Measurements from ENCODE around the gene TM4SF18.

The TM4SF18 gene

GRCh38 chr3:149366031-149366430 is 32.6 kb upstream of the TM4SF18 start:
- Histone ChIP-seq H3K27me3 (ENCODE audit: low read depth, low read length) (no peaks in the 10 kb centered on the region), H3K27ac (ENCODE audit: low read length) (no peak overlapping the region), H3K9me3 (ENCODE audit: control insufficient read depth in 1 of 2, low read length in 2 of 2) (no peaks in the 10 kb centered on the region), H3K4me1 (ENCODE audit: control insufficient read depth in 1 of 2, insufficient read depth in 2 of 2, low read length in 2 of 2) (peaks cover 1 to 11% of the 10 kb centered on the region in 2 donors), H3K4me3 (ENCODE audit: low read depth in 1 of 2, low read length in 2 of 2) (no peak overlapping the region), H3K36me3 (ENCODE audit: control insufficient read depth in 1 of 2, insufficient read depth in 2 of 2, low read length in 2 of 2) (no peaks in the 10 kb centered on the region)

DNA sequence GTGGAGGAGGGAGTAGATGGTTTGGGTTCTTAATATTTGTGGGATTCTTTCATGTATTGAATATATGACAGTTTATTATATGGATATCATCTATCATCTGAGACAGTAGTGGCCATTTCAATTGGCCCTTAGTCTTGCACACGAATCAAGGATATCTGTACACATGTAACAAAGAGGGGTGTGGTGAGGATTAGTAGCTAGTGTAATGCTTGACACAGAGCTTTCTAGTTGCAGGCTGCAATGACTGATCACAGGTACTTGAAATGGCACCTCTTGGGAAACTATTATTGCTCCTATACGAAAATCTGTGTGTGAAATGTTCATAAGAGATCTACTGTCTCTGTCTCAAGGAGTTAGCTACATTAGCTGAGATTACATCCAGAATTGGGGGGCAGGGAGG is 31.2 kb upstream of the TM4SF18 start:
- Histone ChIP-seq H3K27me3 (ENCODE audit: low read depth, low read length) (no peaks in the 10 kb centered on the region), H3K4me1 (ENCODE audit: control insufficient read depth in 1 of 2, insufficient read depth in 2 of 2, low read length in 2 of 2) (no peaks in the 10 kb centered on the region), H3K27ac (ENCODE audit: low read length) (no peak overlapping the region), H3K9me3 (ENCODE audit: control insufficient read depth in 1 of 2, low read length in 2 of 2) (no peaks in the 10 kb centered on the region), H3K4me3 (ENCODE audit: low read depth in 1 of 2, low read length in 2 of 2) (no peak overlapping the region), H3K36me3 (ENCODE audit: control insufficient read depth in 1 of 2, insufficient read depth in 2 of 2, low read length in 2 of 2) (no peaks in the 10 kb centered on the region)

DNA sequence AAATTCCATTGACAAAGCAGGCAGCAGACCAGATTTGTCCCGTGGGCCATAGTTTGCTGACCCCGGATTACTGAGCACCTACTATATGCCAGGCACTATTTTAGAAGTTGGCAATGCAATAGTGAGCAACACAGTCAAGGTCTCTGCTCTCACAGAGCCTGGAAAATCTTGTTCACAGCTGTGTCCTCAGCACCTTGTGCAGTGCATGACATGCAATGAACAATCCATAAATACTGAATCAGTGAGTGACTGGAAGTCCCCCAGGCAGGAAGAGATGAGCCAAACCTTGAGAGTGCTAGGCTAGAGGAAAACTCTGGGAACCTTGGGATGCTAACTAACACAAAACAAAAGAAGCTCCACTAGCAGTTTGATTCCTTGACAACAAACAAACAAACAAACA is 29.6 kb upstream of the TM4SF18 start:
- H3K4me1 ChIP-seq (ENCODE audit: control insufficient read depth in 1 of 2, insufficient read depth in 2 of 2, low read length in 2 of 2) = no peaks in the 10 kb centered on the region
- no peaks in the 10 kb centered on the region for H3K27me3 ChIP-seq (ENCODE audit: low read depth, low read length)
- no peak overlapping the region for H3K4me3 ChIP-seq (ENCODE audit: low read depth in 1 of 2, low read length in 2 of 2)
- no peak overlapping the region for H3K27ac ChIP-seq (ENCODE audit: low read length)
- no peaks in the 10 kb centered on the region for H3K9me3 ChIP-seq (ENCODE audit: control insufficient read depth in 1 of 2, low read length in 2 of 2)
- H3K36me3 ChIP-seq (ENCODE audit: control insufficient read depth in 1 of 2, insufficient read depth in 2 of 2, low read length in 2 of 2) = no peaks in the 10 kb centered on the region

- Histone ChIP-seq H3K4me1 (ENCODE audit: control insufficient read depth in 1 of 2, insufficient read depth in 2 of 2, low read length in 2 of 2) (no peaks in the 10 kb centered on the region), H3K27ac (ENCODE audit: low read length) (no peak overlapping the region), H3K36me3 (ENCODE audit: control insufficient read depth in 1 of 2, insufficient read depth in 2 of 2, low read length in 2 of 2) (no peaks in the 10 kb centered on the region), H3K4me3 (ENCODE audit: low read depth in 1 of 2, low read length in 2 of 2) (no peak overlapping the region), H3K9me3 (ENCODE audit: control insufficient read depth in 1 of 2, low read length in 2 of 2) (no peaks in the 10 kb centered on the region), H3K27me3 (ENCODE audit: low read depth, low read length) (no peaks in the 10 kb centered on the region)
Observed at GRCh38 chr3:149362366-149362765, 28.9 kb upstream of the TM4SF18 start.

- Histone ChIP-seq H3K4me1 (ENCODE audit: control insufficient read depth in 1 of 2, insufficient read depth in 2 of 2, low read length in 2 of 2) (peaks cover 0 to 11% of the 10 kb centered on the region in 2 donors), H3K36me3 (ENCODE audit: control insufficient read depth in 1 of 2, insufficient read depth in 2 of 2, low read length in 2 of 2) (no peaks in the 10 kb centered on the region), H3K27ac (ENCODE audit: low read length) (no peak overlapping the region), H3K9me3 (ENCODE audit: control insufficient read depth in 1 of 2, low read length in 2 of 2) (no peaks in the 10 kb centered on the region), H3K4me3 (ENCODE audit: low read depth in 1 of 2, low read length in 2 of 2) (no peak overlapping the region), H3K27me3 (ENCODE audit: low read depth, low read length) (no peaks in the 10 kb centered on the region)
Observed at GRCh38 chr3:149356630-149357029, 23.2 kb upstream of the TM4SF18 start.

GRCh38 chr3:149356044-149356592 is 22.7 kb upstream of the TM4SF18 start:
- Histone ChIP-seq H3K4me1 (ENCODE audit: control insufficient read depth in 1 of 2, insufficient read depth in 2 of 2, low read length in 2 of 2) (peaks cover 0 to 11% of the 10 kb centered on the region in 2 donors), H3K36me3 (ENCODE audit: control insufficient read depth in 1 of 2, insufficient read depth in 2 of 2, low read length in 2 of 2) (no peaks in the 10 kb centered on the region), H3K4me3 (ENCODE audit: low read depth in 1 of 2, low read length in 2 of 2) (peak overlapping the region in 1 of 2 donors; percentile 12), H3K9me3 (ENCODE audit: control insufficient read depth in 1 of 2, low read length in 2 of 2) (no peaks in the 10 kb centered on the region), H3K27ac (ENCODE audit: low read length) (no peak overlapping the region), H3K27me3 (ENCODE audit: low read depth, low read length) (no peaks in the 10 kb centered on the region)

DNA sequence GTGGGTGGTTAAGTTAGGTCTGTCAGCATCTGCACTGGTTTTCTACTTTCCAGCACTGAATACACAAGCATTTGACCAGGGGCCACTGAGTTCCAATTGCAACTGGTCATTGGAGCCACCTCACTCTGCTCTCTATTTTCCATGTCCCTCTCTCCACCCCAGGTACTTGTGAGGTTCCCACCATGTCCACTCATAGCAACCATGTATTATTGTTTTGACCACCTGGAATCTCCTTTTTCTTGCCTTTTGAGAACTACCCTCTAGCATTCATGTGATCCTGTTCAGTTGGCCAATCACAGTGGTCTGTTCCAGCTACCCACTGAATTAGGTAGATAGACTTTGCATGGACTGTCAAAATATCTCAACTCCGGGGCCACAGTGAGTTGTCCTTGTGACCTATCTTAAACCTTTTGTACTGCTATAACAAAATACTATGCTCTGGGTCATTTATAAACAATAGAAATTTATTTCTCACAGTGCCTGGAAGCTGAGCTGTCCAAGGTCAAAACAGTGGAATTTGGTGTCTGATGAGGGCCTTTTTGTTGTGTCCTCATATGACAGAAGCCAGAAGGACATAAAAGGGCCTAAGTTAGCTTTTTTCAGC is 20.2 kb upstream of the TM4SF18 start:
- no peak overlapping the region for H3K4me3 ChIP-seq (ENCODE audit: low read depth in 1 of 2, low read length in 2 of 2)
- H3K27ac ChIP-seq (ENCODE audit: low read length) = no peak overlapping the region
- H3K9me3 ChIP-seq (ENCODE audit: control insufficient read depth in 1 of 2, low read length in 2 of 2) = no peaks in the 10 kb centered on the region
- H3K27me3 ChIP-seq (ENCODE audit: low read depth, low read length) = no peaks in the 10 kb centered on the region
- H3K4me1 ChIP-seq (ENCODE audit: control insufficient read depth in 1 of 2, insufficient read depth in 2 of 2, low read length in 2 of 2) = peaks cover 0 to 11% of the 10 kb centered on the region in 2 donors
- no peaks in the 10 kb centered on the region for H3K36me3 ChIP-seq (ENCODE audit: control insufficient read depth in 1 of 2, insufficient read depth in 2 of 2, low read length in 2 of 2)

- Histone ChIP-seq H3K27ac (ENCODE audit: low read length) (no peak overlapping the region), H3K9me3 (ENCODE audit: control insufficient read depth in 1 of 2, low read length in 2 of 2) (no peaks in the 10 kb centered on the region), H3K27me3 (ENCODE audit: low read depth, low read length) (no peaks in the 10 kb centered on the region), H3K4me3 (ENCODE audit: low read depth in 1 of 2, low read length in 2 of 2) (no peak overlapping the region), H3K4me1 (ENCODE audit: control insufficient read depth in 1 of 2, insufficient read depth in 2 of 2, low read length in 2 of 2) (peaks cover 0 to 11% of the 10 kb centered on the region in 2 donors), H3K36me3 (ENCODE audit: control insufficient read depth in 1 of 2, insufficient read depth in 2 of 2, low read length in 2 of 2) (no peaks in the 10 kb centered on the region)
Observed at GRCh38 chr3:149352556-149352955, 19.1 kb upstream of the TM4SF18 start.

- no peaks in the 10 kb centered on the region for H3K27me3 ChIP-seq (ENCODE audit: low read depth, low read length)
- no peaks in the 10 kb centered on the region for H3K9me3 ChIP-seq (ENCODE audit: control insufficient read depth in 1 of 2, low read length in 2 of 2)
- no peak overlapping the region for H3K27ac ChIP-seq (ENCODE audit: low read length)
- no peaks in the 10 kb centered on the region for H3K4me1 ChIP-seq (ENCODE audit: control insufficient read depth in 1 of 2, insufficient read depth in 2 of 2, low read length in 2 of 2)
- H3K4me3 ChIP-seq (ENCODE audit: low read depth in 1 of 2, low read length in 2 of 2) = no peak overlapping the region
- no peaks in the 10 kb centered on the region for H3K36me3 ChIP-seq (ENCODE audit: control insufficient read depth in 1 of 2, insufficient read depth in 2 of 2, low read length in 2 of 2)
Observed at GRCh38 chr3:149343951-149344350, 10.5 kb upstream of the TM4SF18 start.

- Histone ChIP-seq H3K4me3 (ENCODE audit: low read depth in 1 of 2, low read length in 2 of 2) (no peak overlapping the region), H3K9me3 (ENCODE audit: control insufficient read depth in 1 of 2, low read length in 2 of 2) (no peaks in the 10 kb centered on the region), H3K27ac (ENCODE audit: low read length) (no peak overlapping the region), H3K4me1 (ENCODE audit: control insufficient read depth in 1 of 2, insufficient read depth in 2 of 2, low read length in 2 of 2) (no peaks in the 10 kb centered on the region), H3K36me3 (ENCODE audit: control insufficient read depth in 1 of 2, insufficient read depth in 2 of 2, low read length in 2 of 2) (no peaks in the 10 kb centered on the region), H3K27me3 (ENCODE audit: low read depth, low read length) (no peaks in the 10 kb centered on the region)
Observed at GRCh38 chr3:149342413-149343380, 9.3 kb upstream of the TM4SF18 start.

- Histone ChIP-seq H3K36me3 (ENCODE audit: control insufficient read depth in 1 of 2, insufficient read depth in 2 of 2, low read length in 2 of 2) (no peaks in the 10 kb centered on the region), H3K27ac (ENCODE audit: low read length) (peak overlapping the region; percentile 34), H3K9me3 (ENCODE audit: control insufficient read depth in 1 of 2, low read length in 2 of 2) (no peaks in the 10 kb centered on the region), H3K4me1 (ENCODE audit: control insufficient read depth in 1 of 2, insufficient read depth in 2 of 2, low read length in 2 of 2) (no peaks in the 10 kb centered on the region), H3K27me3 (ENCODE audit: low read depth, low read length) (no peaks in the 10 kb centered on the region), H3K4me3 (ENCODE audit: low read depth in 1 of 2, low read length in 2 of 2) (no peak overlapping the region)
Observed at GRCh38 chr3:149340310-149340933, 7.0 kb upstream of the TM4SF18 start.

Measured in muscle layer of duodenum (tissue), 2 donors.